LNCAP (cell line): ENCODE data around the gene ZC3H13.

Experiments
- TF ChIP-seq, protein P1 (sequence below): fragments of 450-650 bp; IDR thresholded peaks from 2 replicates; pipeline ENCODE4 v1.5.1; 2017; ENCODE audit warnings: mild to moderate bottlenecking

The ZC3H13 gene

DNA sequence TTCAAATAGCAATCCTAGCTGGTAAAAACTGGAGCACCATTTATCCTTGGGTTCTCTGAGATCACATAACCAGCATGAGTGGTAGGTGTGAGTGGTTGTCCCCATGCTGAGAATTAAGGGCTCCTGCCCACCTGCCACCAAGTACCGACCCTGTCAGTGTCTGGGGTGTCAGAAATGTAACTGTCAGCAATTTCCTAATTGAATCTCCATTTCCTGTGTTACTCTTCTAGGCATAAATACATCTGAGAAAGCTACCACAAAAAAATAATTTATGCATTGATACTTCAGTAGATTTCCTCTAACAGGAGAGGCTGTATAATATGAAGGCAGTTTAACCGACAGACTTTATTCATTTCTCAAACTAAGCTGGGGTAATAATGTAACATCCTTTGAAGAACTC is 27.2 kb upstream of the ZC3H13 start:
- TF ChIP-seq, protein P1, sequence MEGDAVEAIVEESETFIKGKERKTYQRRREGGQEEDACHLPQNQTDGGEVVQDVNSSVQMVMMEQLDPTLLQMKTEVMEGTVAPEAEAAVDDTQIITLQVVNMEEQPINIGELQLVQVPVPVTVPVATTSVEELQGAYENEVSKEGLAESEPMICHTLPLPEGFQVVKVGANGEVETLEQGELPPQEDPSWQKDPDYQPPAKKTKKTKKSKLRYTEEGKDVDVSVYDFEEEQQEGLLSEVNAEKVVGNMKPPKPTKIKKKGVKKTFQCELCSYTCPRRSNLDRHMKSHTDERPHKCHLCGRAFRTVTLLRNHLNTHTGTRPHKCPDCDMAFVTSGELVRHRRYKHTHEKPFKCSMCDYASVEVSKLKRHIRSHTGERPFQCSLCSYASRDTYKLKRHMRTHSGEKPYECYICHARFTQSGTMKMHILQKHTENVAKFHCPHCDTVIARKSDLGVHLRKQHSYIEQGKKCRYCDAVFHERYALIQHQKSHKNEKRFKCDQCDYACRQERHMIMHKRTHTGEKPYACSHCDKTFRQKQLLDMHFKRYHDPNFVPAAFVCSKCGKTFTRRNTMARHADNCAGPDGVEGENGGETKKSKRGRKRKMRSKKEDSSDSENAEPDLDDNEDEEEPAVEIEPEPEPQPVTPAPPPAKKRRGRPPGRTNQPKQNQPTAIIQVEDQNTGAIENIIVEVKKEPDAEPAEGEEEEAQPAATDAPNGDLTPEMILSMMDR = no peak

DNA sequence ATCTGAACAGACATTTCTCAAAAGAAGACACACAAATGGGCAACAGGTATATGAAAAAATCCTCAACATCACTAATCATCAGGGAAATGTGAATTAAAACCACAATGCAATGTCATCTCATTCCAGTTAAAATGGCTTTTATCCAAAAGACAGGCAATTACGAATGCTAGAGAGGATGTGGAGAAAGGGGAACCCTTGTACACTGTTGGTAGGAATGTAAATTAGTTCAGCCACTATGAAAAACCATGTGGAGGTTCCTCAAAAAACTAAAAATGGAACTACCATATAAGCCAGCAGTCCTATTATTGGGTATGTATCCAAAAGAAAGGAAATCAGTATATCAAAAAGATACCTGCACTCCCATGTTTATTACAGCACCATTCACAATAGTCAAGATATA is 24.7 kb upstream of the ZC3H13 start:
- TF ChIP-seq, protein P1 = no peak

GRCh38 chr13:46076827-46077226 is 24.3 kb upstream of the ZC3H13 start:
- TF ChIP-seq, protein P1 = no peak

DNA sequence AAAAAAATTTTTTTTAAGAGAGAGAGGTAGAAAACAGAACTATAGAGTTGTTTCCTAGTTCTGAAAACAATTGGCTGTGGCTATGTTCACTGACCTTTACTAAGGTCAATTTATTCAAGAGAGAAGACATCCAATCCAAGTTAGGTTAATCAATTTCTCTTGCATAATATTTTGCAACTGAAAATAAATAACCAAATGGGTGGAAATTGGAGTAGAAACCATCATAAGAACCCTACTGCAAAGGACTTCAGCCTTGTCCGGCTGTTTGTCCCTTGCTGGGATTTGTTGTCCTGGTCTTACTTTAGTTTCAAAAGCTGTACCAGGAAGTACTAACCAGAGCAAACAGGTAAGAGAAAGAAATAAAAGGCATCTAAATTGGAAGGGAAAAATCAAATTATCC is 23.3 kb upstream of the ZC3H13 start:
- TF ChIP-seq, protein P1 = no peak

GRCh38 chr13:46071590-46072249 is 19.2 kb upstream of the ZC3H13 start:
- TF ChIP-seq, protein P1 = no peak

DNA sequence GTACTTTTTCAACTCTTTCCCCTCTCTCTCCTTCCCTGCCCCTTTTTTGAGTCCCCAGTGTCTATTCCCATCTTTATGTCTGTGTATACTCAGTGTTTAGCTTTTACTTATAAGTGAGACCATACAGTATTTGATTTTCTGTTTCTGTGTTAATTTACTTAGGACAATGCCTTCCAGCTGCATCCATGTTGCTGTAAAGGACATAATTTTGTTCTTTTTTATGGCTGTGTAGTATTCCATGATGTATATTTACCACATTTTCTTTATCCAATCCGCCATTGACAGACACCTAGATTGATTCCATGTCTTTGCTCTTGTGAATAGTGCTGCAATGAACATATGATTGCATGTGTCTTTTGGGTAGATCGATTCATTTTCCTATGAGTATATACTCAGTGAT is 10.7 kb upstream of the ZC3H13 start:
- TF ChIP-seq, protein P1 = no peak

- TF ChIP-seq, protein P1 = no peak
Measured at GRCh38 chr13:46062185-46062584, 9.6 kb upstream of the ZC3H13 start.

GRCh38 chr13:46059405-46059804 is 6.9 kb upstream of the ZC3H13 start:
- TF ChIP-seq, protein P1 = no peak
